GM21576 (cell line): ENCODE results near the gene SCAMP4.

ENCODE experiments used
- ATAC-seq: cut with Tn5 transposase; IDR thresholded peaks from one replicate; pipeline ENCODE4 v1.9.1; 2021; ENCODE audit warnings: mild to moderate bottlenecking, moderate library complexity; ENCODE audit not compliant: unreplicated experiment

The SCAMP4 gene

GRCh38 chr19:1911098-1911497 is 5.9 kb downstream of the SCAMP4 start:
- no peak for ATAC-seq

- no peak for ATAC-seq
Measured at GRCh38 chr19:1911995-1912394, 6.8 kb downstream of the SCAMP4 start.

GRCh38 chr19:1912760-1913505 is 7.7 kb downstream of the SCAMP4 start:
- ATAC-seq, result no peak

- no peak for ATAC-seq
Measured at GRCh38 chr19:1913781-1914577, 8.8 kb downstream of the SCAMP4 start.

GRCh38 chr19:1914826-1915341 is 9.7 kb downstream of the SCAMP4 start:
- ATAC-seq, result no peak

GRCh38 chr19:1917146-1917545 is 11.9 kb downstream of the SCAMP4 start:
- ATAC-seq, result no peak

GRCh38 chr19:1917926-1918325 is 12.7 kb downstream of the SCAMP4 start:
- no peak for ATAC-seq

GRCh38 chr19:1918975-1919374 is 13.8 kb downstream of the SCAMP4 start:
- no peak for ATAC-seq

GRCh38 chr19:1920644-1921043 is 15.4 kb downstream of the SCAMP4 start:
- ATAC-seq, result no peak

GRCh38 chr19:1921326-1921725 is 16.1 kb downstream of the SCAMP4 start:
- no peak for ATAC-seq

GRCh38 chr19:1921825-1922224 is 16.6 kb downstream of the SCAMP4 start:
- no peak for ATAC-seq

- ATAC-seq, result no peak
Measured at GRCh38 chr19:1922803-1923202, 17.6 kb downstream of the SCAMP4 start.

- ATAC-seq, result no peak
Measured at GRCh38 chr19:1923319-1923718, 18.1 kb downstream of the SCAMP4 start.

- no peak for ATAC-seq
Measured at GRCh38 chr19:1924320-1924961, 19.2 kb downstream of the SCAMP4 start.

- ATAC-seq, result no peak
Measured at GRCh38 chr19:1925544-1925943, 20.3 kb downstream of the SCAMP4 start.

- ATAC-seq, result peak; percentile 72
Measured at GRCh38 chr19:1929021-1929742, 24.0 kb downstream of the SCAMP4 start.

- ATAC-seq, result no peak
Measured at GRCh38 chr19:1931445-1931844, 26.2 kb downstream of the SCAMP4 start.

GRCh38 chr19:1932395-1932794 is 27.2 kb downstream of the SCAMP4 start:
- no peak for ATAC-seq

- no peak for ATAC-seq
Measured at GRCh38 chr19:1933244-1933643, 28.0 kb downstream of the SCAMP4 start.

- no peak for ATAC-seq
Measured at GRCh38 chr19:1933942-1934341, 28.7 kb downstream of the SCAMP4 start.
